IMR-90 (cell line): ENCODE measurements around the gene PHB1. TPM values are rescaled to one million over a fixed set of nuclear protein-coding genes. Genes with fewer than 3 reads are reported as not detected.

Source experiments
- ATAC-seq: fragments of 200-7000 bp; cut with Tn5 transposase; 2 replicates; pipeline ENCODE4 v1.9.1; 2020; ENCODE audit warnings: low read depth, mild to moderate bottlenecking, moderate library complexity
- BruUV-seq: library from RNA; stranded (reverse); fragments of 400-500 nt; replicated peaks from 2 replicates; lab custom pipeline; 2021; lab: Mats Ljungman, UMichigan
- CTCF ChIA-PET: fragments of 300-600 bp; formaldehyde crosslinking; extraction: SDS; loops from one replicate; lab custom pipeline; 2021; ENCODE audit warnings: antibody characterized with exemption; lab: Yijun Ruan, JAX
- POLR2A ChIA-PET: fragments of 300-600 bp; sonication (Branson Sonifier 250); formaldehyde crosslinking; loops from one replicate; lab custom pipeline; 2022; ENCODE audit warnings: antibody characterized with exemption; ENCODE audit not compliant: unreplicated experiment; lab: Charles Lee
- DNase-seq: peaks from one replicate; pipeline ENCODE4 v3.0.0; 2013
- H2AFZ ChIP-seq: replicated peaks from 2 replicates; pipeline ENCODE3; 2013; ENCODE audit warnings: low read length, mild to moderate bottlenecking; ENCODE audit not compliant: poor library complexity
- H2AK5ac ChIP-seq: 2 replicates; pipeline ENCODE4 v1.6.1; 2013; ENCODE audit warnings: low read depth, low read length, inconsistent platforms
- H2AK9ac ChIP-seq: replicated peaks from 2 replicates; pipeline ENCODE3; 2013; ENCODE audit warnings: mild to moderate bottlenecking, low read depth, low read length, moderate library complexity; ENCODE audit not compliant: poor library complexity
- H2BK120ac ChIP-seq: 2 replicates; pipeline ENCODE4 v1.6.1; 2013; ENCODE audit warnings: low read depth, low read length, inconsistent platforms
- H2BK15ac ChIP-seq: 3 replicates; pipeline ENCODE4 v1.6.1; 2013; ENCODE audit warnings: low read depth, low read length, inconsistent platforms
- H2BK20ac ChIP-seq: 2 replicates; pipeline ENCODE4 v1.6.1; 2013; ENCODE audit warnings: low read depth, mild to moderate bottlenecking, inconsistent platforms, low read length, moderate library complexity
- H2BK5ac ChIP-seq: 2 replicates; pipeline ENCODE4 v1.6.1; 2013; ENCODE audit warnings: mild to moderate bottlenecking, low read depth, low read length, inconsistent platforms; ENCODE audit not compliant: poor library complexity, severe bottlenecking
- H3K14ac ChIP-seq: replicated peaks from 2 replicates; pipeline ENCODE4 v1.6.1; 2013; ENCODE audit warnings: low read depth, low read length, inconsistent platforms
- H3K18ac ChIP-seq: 2 replicates; pipeline ENCODE4 v1.6.1; 2013; ENCODE audit warnings: low read depth, low read length, control low read depth
- H3K23ac ChIP-seq: 2 replicates; pipeline ENCODE4 v1.6.1; 2013; ENCODE audit warnings: low read depth, low read length, inconsistent platforms
- H3K27ac ChIP-seq: 2 replicates; pipeline ENCODE4 v1.5.1; 2013; ENCODE audit warnings: mild to moderate bottlenecking, control low read depth, low read length; ENCODE audit not compliant: insufficient read depth
- H3K27me3 ChIP-seq: 2 replicates; pipeline ENCODE4 v1.6.1; 2013; ENCODE audit warnings: low read length; ENCODE audit not compliant: control insufficient read depth, insufficient read depth
- H3K36me3 ChIP-seq: 2 replicates; pipeline ENCODE4 v1.6.1; 2013; ENCODE audit warnings: low read length, mixed read lengths; ENCODE audit not compliant: control insufficient read depth, insufficient read depth
- H3K4ac ChIP-seq: 2 replicates; pipeline ENCODE4 v1.6.1; 2013; ENCODE audit warnings: low read depth, low read length, inconsistent platforms
- H3K4me1 ChIP-seq: 2 replicates; pipeline ENCODE4 v1.6.1; 2013; ENCODE audit warnings: low read length, mixed read lengths; ENCODE audit not compliant: control insufficient read depth, insufficient read depth
- H3K4me2 ChIP-seq: 2 replicates; pipeline ENCODE4 v1.6.1; 2013; ENCODE audit warnings: low read depth, mild to moderate bottlenecking, control low read depth, low read length, moderate library complexity
- H3K4me3 ChIP-seq: 2 replicates; pipeline ENCODE4 v1.5.1; 2013; ENCODE audit warnings: low read depth, mild to moderate bottlenecking, control low read depth, low read length, moderate library complexity; ENCODE audit not compliant: insufficient read depth
- H3K56ac ChIP-seq: 2 replicates; pipeline ENCODE4 v1.6.1; 2013; ENCODE audit warnings: low read length, inconsistent platforms; ENCODE audit not compliant: insufficient read depth; ENCODE audit errors: extremely low read depth
- H3K79me1 ChIP-seq, 2 experiments: 2 replicates each; pipeline ENCODE4 v1.6.1; 2013; ENCODE audit warnings: low read length in 2 of 2, inconsistent platforms in 1 of 2, low read depth in 1 of 2
- H3K9ac ChIP-seq: 2 replicates; pipeline ENCODE4 v1.6.1; 2013; ENCODE audit warnings: low read depth, low read length, control low read depth
- H3K9me1 ChIP-seq: 2 replicates; pipeline ENCODE4 v1.6.1; 2013; ENCODE audit warnings: low read length, inconsistent platforms; ENCODE audit not compliant: insufficient read depth
- H3K9me3 ChIP-seq: 2 replicates; pipeline ENCODE4 v1.6.1; 2013; ENCODE audit warnings: low read length; ENCODE audit not compliant: control insufficient read depth, insufficient read depth
- H4K20me1 ChIP-seq: 2 replicates; pipeline ENCODE4 v1.6.1; 2013; ENCODE audit warnings: low read length, inconsistent platforms; ENCODE audit not compliant: insufficient read depth
- H4K5ac ChIP-seq: 2 replicates; pipeline ENCODE4 v1.6.1; 2013; ENCODE audit warnings: mild to moderate bottlenecking, low read depth, low read length, control low read depth
- H4K8ac ChIP-seq, 2 experiments: 2 replicates each; pipeline ENCODE4 v1.6.1; 2013; ENCODE audit warnings: low read depth in 2 of 2, low read length in 2 of 2, control low read depth in 1 of 2, inconsistent platforms in 1 of 2
- H4K91ac ChIP-seq: 2 replicates; pipeline ENCODE4 v1.6.1; 2013; ENCODE audit warnings: low read depth, low read length, inconsistent platforms; ENCODE audit not compliant: insufficient read depth
- BHLHE40 ChIP-seq: fragments of 150-350 bp; IDR thresholded peaks from 2 replicates; pipeline ENCODE4 v1.6.1; 2016; ENCODE audit warnings: mild to moderate bottlenecking, low read depth, low read length
- CEBPB ChIP-seq: IDR thresholded peaks from 2 replicates; pipeline ENCODE4 v1.6.1; 2012; ENCODE audit warnings: low read depth, low read length, improper control_type of control experiment
- CHD1 ChIP-seq: IDR thresholded peaks from 2 replicates; pipeline ENCODE4 v1.6.1; 2012; ENCODE audit warnings: low read depth, low read length, improper control_type of control experiment
- ELK1 ChIP-seq: fragments of 150-350 bp; IDR thresholded peaks from 2 replicates; pipeline ENCODE4 v1.6.1; 2016; ENCODE audit warnings: low read depth, mild to moderate bottlenecking, low read length, moderate library complexity, borderline replicate concordance
- FOS ChIP-seq: fragments of 150-350 bp; IDR thresholded peaks from 2 replicates; pipeline ENCODE4 v1.6.1; 2016; ENCODE audit warnings: low read depth, low read length
- MAFK ChIP-seq: IDR thresholded peaks from 2 replicates; pipeline ENCODE4 v1.6.1; 2012; ENCODE audit warnings: low read depth, low read length, improper control_type of control experiment
- MAZ ChIP-seq: IDR thresholded peaks from 2 replicates; pipeline ENCODE4 v1.6.1; 2012; ENCODE audit warnings: low read depth, mild to moderate bottlenecking, low read length, improper control_type of control experiment, moderate library complexity, borderline replicate concordance
- MXI1 ChIP-seq: IDR thresholded peaks from 2 replicates; pipeline ENCODE4 v1.6.1; 2012; ENCODE audit warnings: low read depth, mild to moderate bottlenecking, low read length, moderate library complexity, borderline replicate concordance
- NFE2L2 ChIP-seq: fragments of 150-350 bp; IDR thresholded peaks from 2 replicates; pipeline ENCODE4 v1.6.1; 2016; ENCODE audit warnings: low read depth, mild to moderate bottlenecking, low read length
- POLR2A ChIP-seq: IDR thresholded peaks from 2 replicates; pipeline ENCODE4 v1.6.1; 2012; ENCODE audit warnings: mild to moderate bottlenecking, low read depth, low read length
- RAD21 ChIP-seq: IDR thresholded peaks from 2 replicates; pipeline ENCODE4 v1.6.1; 2012; ENCODE audit warnings: low read length, improper control_type of control experiment
- RCOR1 ChIP-seq: IDR thresholded peaks from 2 replicates; pipeline ENCODE4 v1.6.1; 2012; ENCODE audit warnings: mild to moderate bottlenecking, low read length, improper control_type of control experiment; ENCODE audit not compliant: insufficient replicate concordance
- RFX5 ChIP-seq: IDR thresholded peaks from 2 replicates; pipeline ENCODE4 v1.8.0; 2012; ENCODE audit warnings: low read depth, mild to moderate bottlenecking, low read length, moderate library complexity
- SMC3 ChIP-seq: fragments of 150-350 bp; IDR thresholded peaks from 2 replicates; pipeline ENCODE4 v1.6.1; 2016; ENCODE audit warnings: low read depth, mild to moderate bottlenecking, antibody characterized with exemption, low read length, moderate library complexity
- WGBS, 2 experiments: methylation state at CpG; one replicate each; pipeline versions ENCODE4 v1.1.5 to v1.1.7; 2013; ENCODE audit warnings: missing lambda C conversion rate in 2 of 2; ENCODE audit not compliant: insufficient read length in 1 of 2; ENCODE audit errors: extremely low coverage in 2 of 2; 5-methylcytosine and 5-hydroxymethylcytosine counted together
- dilution Hi-C: fragments of 300-500 bp; cut with HindIII; formaldehyde crosslinking; loops from one replicate; pipeline ENCODE4 v1.14.3; 2018; ENCODE audit warnings: low sequenced_read_pairs; ENCODE audit not compliant: unreplicated experiment
- in situ Hi-C: fragments of 300-500 bp; cut with MboI; formaldehyde crosslinking; loops from 3 replicates; pipeline ENCODE4 v1.14.3; 2019; ENCODE audit warnings: low sequenced_read_pairs, inconsistent platforms, mixed read lengths
- intact Hi-C: fragments of 100-400 bp; cut with micrococcal nuclease; formaldehyde crosslinking; loops from 2 replicates; pipeline ENCODE4 v1.10.0; 2022
- polyA plus RNA-seq, 3 experiments: library from polyadenylated mRNA; depleted of rRNA; stranded (reverse); fragments of >200 nt; gene quantifications; 2 replicates each; pipeline ENCODE4 v1.2.3, GENCODE V29; 2012; ENCODE audit warnings: low replicate concordance in 1 of 3
- total RNA-seq: library from RNA; depleted of rRNA; stranded (reverse); fragments of >200 nt; gene quantifications from 2 replicates; pipeline ENCODE4 v1.2.3, GENCODE V29; 2012

The PHB1 gene
- total and polyA plus RNA-seq, 2 of the 4 experiments (the other 2 are of a cell fraction) = 283 to 294 TPM

- CTCF ChIA-PET = no interaction called here
- BruUV-seq = no TSS peak
- Histone ChIP-seq H2BK15ac (no peak overlapping the region), H3K4me3 (no peak overlapping the region), H3K4me1 (peaks cover 8% of the 10 kb centered on the region), H3K18ac (no peak overlapping the region), H2BK120ac (no peak overlapping the region), H3K14ac (no peak overlapping the region), H3K9me1 (peaks cover 4% of the 10 kb centered on the region), H2AK9ac (no peak overlapping the region), H3K9ac (no peak overlapping the region), H3K56ac (no peak overlapping the region), H2AFZ (peak overlapping the region; percentile 48), H3K27ac (no peak overlapping the region), H2BK20ac (no peak overlapping the region), H3K4ac (no peak overlapping the region), H3K27me3 (peaks cover 12% of the 10 kb centered on the region), H3K4me2 (no peak overlapping the region), H3K36me3 (no peaks in the 10 kb centered on the region), H4K5ac (no peak overlapping the region), H2BK5ac (no peak overlapping the region), H2AK5ac (no peak overlapping the region), H4K8ac (no peak overlapping the region), H3K23ac (no peak overlapping the region), H3K79me1 (no peaks in the 10 kb centered on the region), H4K91ac (no peak overlapping the region), H3K9me3 (no peaks in the 10 kb centered on the region), H4K20me1 (no peaks in the 10 kb centered on the region)
- no CpG with 5 or more reads among the region's 8 CpGs for WGBS, 2 experiments
- DNase-seq = no peak
- intact Hi-C loops = no loop called here
- POLR2A ChIA-PET = no interaction called here
- ATAC-seq = no peak
- no peak for TF ChIP-seq CHD1
- TF ChIP-seq MAZ = no peak
- no peak for TF ChIP-seq RCOR1
- no peak for TF ChIP-seq NFE2L2
- TF ChIP-seq MAFK = no peak
- no peak for TF ChIP-seq RAD21
- no peak for TF ChIP-seq CEBPB
- no peak for TF ChIP-seq MXI1
- no peak for TF ChIP-seq POLR2A
- TF ChIP-seq ELK1 = no peak
- TF ChIP-seq SMC3 = no peak
- no peak for TF ChIP-seq FOS
- no peak for TF ChIP-seq RFX5
- TF ChIP-seq BHLHE40 = no peak
- dilution Hi-C loops = no loop called here
- in situ Hi-C loops = no loop called here
These were observed 21.0 kb downstream of the PHB1 start for GRCh38 chr17:49393491-49394255.
